ENCODE data around the gene FOXR1.

The FOXR1 gene

GRCh38 chr11:119028346-119029068 is 56.9 kb downstream of the FOXR1 start:
- no peak for DNase-seq

GRCh38 chr11:119029069-119029339 is 57.4 kb downstream of the FOXR1 start:
- DNase-seq, result no peak

- DNase-seq, result no peak
Measured at GRCh38 chr11:119029340-119030028, 57.9 kb downstream of the FOXR1 start.

DNA sequence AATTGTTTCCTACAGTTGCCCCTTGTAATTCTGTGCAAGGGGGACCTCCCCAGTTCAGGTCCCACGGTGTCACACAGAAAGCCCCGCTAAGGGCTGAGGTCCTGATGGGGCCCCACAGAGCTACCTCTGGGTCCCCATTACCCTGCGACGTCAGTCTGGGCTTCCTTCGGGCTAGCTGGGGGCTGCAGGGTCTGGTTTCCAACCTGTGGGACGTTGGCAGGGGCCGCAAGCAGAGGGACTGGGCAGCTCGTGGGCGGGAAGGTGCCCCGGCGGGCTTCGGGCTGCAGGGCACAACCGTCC is 58.4 kb downstream of the FOXR1 start:
- DNase-seq, result no peak

DNA sequence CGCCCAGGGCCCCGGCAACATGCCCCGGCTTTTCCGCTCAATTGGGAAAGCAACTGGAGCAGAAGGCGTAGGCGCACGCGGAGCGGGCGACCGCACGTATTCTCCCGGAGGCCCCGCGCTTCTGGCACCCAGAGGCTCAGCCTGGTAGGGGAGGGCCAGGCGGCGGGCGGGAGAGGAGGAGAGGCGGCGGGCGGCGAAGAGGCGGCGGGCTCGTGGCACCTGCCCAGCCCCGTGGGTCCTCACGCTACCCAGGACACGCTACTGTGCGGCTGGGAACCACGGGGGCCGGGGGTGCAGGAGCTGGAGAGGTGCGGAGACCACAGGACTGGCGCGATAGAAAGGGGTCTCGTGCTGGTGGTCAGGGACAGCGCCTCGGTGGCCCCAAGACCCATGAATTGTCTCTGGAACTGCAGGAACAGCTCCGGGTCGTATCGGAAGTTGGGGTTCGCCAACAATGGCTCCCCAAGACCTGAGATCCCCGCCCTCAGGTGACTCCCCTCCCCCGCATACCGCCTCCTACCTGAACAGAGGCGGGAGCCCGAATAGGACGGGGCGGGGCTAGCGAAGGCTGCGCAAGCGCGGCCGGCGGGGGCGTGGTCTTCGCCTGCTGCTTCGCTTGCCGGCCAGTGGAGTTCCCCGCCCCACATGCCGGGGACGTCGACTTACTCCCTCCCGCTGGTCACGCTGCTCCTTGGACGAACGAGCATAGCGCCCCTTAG is 58.9 kb downstream of the FOXR1 start, which contains the start of gene SLC37A4:
Gene SLC37A4, minus strand, starts transcription at position 549 of the 719 bp plus-strand sequence.
- DNase-seq, result peak; percentile 99
